Dedifferentiated amniotic fluid mesenchymal stem cell (primary cell): ENCODE measurements around the gene NMD3.

Experiments
- DNase-seq: peaks from one replicate; pipeline ENCODE4 v3.0.0-alpha.2; 2016; ENCODE audit errors: extremely low spot score

The NMD3 gene

DNA sequence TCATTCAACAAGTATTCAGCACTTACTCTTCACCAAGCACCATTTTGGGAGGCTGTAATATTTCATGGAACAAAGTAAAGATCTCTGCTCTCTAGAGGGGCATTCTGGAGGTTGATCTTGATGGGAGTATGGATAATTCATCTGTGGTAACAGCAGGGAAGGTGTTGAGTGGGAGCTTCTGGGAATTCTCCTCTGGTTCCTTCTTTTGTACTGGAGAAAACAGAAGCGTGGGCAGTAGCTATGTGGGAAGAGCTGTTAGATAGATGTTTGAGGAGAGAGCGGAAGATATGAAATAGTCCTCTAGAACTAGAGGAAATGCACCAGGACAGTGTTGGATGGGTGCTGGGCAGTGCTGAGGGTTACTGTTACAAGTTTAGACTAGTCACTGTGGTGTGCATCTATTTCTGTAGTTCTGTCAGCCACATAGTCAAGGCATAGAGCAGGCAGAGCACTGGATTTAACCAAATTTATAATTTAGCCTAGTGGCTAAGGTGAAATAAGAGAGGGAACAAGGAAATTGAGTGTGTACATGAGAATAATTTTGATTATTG, 9.6 kb downstream of the NMD3 start:
- no peak for DNase-seq

- DNase-seq, result no peak
Measured at GRCh38 chr3:161231861-161232260, 10.8 kb downstream of the NMD3 start.

DNA sequence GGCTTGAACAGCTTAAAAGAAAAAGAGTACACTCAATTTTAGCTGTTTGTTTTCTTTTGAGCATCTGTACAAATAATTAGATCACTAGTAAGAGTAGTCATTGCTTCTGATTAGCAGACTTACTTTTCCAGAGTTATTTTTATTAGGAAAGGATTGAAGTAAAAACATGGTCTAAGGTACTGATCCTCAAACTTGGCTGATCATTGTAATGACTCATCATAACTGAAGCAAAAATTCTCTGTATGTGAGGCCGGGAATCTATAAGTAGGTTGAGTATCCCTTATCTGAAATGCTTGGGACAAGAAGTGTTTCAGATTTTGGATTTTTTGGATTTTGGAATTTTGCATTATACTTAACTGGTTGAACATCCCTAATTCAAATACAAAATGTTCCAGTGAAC, 12.4 kb downstream of the NMD3 start:
- no peak for DNase-seq

GRCh38 chr3:161236240-161236639, 15.1 kb downstream of the NMD3 start:
- DNase-seq, result no peak

GRCh38 chr3:161239700-161240099, 18.6 kb downstream of the NMD3 start:
- DNase-seq, result no peak

DNA sequence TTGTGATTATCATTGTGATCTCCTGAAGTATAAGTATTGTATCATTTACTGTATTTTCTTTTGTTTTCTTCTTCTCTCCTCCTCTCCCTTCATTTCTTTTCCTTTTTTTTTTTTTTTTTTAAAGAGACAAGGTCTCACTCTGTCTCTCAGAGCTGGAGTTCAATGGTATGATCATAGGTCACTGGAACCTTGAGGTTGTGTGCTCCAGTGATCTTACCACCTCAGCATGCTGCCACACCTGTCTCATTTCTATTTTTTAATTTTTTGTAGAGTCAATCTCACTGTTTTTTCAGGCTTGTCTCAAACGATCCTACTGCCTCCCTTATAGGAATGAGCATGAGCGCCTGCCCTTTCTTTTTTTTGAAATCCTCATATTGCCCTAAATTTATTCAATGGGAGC, 23.4 kb downstream of the NMD3 start:
- DNase-seq, result no peak

- DNase-seq, result no peak
Measured at GRCh38 chr3:161247049-161247448, 25.9 kb downstream of the NMD3 start.

DNA sequence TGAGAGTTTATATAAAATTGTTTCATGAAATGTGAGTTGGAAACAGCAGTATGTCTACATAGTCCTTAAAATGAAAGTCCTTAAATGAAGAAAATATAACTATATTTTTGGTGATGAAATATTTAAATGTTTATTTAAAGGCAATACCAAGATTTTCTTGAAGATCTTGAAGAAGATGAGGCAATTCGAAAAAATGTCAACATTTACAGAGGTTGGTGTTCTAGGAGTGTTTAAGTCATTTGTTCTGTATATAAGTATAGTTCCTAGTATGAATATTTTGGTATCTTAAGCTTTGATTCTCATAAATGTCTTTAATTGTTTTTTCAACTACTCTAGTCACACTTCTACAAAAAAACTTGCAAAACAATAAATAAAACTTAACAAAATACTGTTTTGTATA, 29.0 kb downstream of the NMD3 start:
- no peak for DNase-seq

DNA sequence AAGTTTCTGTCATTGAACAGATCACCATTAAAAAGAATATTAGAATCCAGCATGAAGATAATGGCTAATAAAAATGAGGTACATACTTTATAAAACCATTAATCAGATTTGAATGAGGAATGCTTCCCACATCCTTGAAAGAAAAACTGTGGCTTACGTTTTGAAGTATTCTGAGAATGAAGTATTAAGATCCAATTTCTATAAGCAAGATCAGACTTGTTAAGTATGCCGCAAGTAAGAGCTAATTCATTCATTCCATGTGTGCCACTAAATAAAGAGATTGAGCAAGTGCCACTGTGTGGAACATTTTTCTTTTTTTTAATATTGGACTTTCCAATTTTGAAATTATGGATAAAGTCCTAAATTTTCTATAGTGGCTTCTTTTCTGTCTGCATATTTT, 30.6 kb downstream of the NMD3 start:
- no peak for DNase-seq

GRCh38 chr3:161252143-161252542, 31.0 kb downstream of the NMD3 start:
- no peak for DNase-seq

- no peak for DNase-seq
Measured at GRCh38 chr3:161253711-161254110, 32.6 kb downstream of the NMD3 start.

DNA sequence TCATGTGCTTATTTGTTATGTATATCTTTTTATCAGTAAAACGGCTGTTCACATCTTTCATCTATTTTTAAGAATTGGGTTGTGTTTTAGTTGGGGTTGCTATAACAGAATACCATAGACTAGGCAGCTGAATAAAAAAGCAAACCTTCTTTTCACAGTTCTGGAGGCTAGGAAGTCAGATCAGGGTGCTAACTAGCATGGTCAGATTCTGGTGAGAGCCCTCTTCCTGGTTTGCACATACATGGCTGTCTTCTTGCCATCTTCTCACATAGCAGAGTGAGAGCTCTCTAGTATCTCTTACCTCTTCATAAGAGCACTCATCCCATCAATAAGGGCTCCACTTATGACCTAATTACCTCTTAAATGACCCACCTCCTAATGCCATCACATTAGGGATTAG, 33.8 kb downstream of the NMD3 start:
- no peak for DNase-seq

DNA sequence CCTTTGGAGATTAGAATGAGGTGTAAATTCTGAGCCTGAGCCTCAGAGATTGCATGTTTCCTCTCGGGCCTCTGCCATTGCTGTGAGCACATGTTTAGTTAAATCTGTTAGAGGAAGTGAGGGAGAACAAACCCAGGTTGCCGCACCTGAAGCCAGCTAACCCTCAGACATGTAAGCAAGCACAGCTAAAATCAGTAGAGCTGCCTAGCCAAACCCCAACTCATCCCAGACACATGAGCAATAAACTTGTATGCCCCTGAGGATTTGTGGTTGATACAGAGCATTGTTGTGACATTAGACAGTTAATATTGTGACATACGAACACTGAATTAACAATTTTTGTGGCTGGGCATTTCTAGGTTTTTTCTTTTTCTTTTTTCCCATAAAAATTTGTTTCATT, 41.9 kb downstream of the NMD3 start:
- DNase-seq, result no peak

DNA sequence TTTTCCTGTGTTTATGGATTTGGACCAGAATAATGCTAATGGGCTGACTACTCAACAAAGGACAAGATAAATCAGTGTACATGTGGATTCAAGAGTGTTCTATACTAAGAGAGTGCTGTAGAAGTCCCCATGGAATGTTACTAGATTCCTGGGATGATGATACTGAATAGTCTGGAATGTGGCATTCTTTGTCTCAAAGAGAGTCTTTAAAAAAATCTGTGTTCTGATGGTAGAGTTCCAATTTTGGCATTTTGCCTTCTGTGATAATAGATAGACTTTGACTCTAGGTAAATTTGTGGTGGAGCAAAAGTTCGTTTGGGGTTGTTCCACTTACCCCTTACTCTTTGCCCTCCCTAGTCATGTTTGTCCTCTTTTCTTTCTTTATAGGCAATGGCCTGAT, 43.7 kb downstream of the NMD3 start:
- peak; percentile 24 for DNase-seq

- no peak for DNase-seq
Measured at GRCh38 chr3:161265916-161266571, 44.9 kb downstream of the NMD3 start.

DNA sequence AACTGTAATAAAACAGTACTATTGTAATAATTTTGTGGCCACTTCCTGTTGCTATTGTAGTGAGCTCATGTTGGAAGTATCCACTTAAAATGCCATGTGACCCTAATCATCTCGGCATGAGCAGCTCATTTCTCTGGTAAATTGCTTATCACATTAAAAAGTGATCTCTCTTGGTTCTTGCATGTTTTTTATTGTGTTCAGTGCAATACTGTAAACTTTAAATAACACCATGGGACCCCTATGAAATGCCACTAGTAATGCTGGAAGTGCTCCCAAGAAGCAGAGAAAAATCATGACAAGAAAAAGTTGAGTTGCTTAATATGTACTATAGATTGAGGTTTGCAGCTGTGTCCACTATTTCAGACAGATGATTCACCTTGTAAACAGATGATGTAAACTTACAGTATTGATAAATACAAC, 45.6 kb downstream of the NMD3 start:
- peak; percentile 21 for DNase-seq

GRCh38 chr3:161267646-161268045, 46.5 kb downstream of the NMD3 start:
- no peak for DNase-seq

DNA sequence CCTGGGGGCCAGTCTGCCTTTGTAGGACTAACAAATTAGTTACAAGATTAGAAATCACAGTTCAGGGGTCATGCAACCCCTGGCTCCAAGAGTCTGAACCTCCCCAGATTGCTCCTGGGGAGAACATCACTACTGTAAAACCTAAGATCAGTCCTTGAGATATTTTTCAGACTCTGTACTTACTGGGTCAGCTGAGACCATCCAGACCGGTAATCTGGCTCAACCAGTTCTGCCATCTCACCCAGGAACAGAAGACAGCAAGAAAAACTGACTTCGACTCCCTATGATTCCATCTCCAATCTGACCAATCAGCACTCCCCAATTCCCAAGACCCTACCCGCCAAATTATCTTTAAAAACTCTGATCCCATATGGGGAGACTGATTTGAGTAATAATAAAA, 47.5 kb downstream of the NMD3 start:
- DNase-seq, result no peak

GRCh38 chr3:161270991-161271390, 49.9 kb downstream of the NMD3 start:
- DNase-seq, result no peak

DNA sequence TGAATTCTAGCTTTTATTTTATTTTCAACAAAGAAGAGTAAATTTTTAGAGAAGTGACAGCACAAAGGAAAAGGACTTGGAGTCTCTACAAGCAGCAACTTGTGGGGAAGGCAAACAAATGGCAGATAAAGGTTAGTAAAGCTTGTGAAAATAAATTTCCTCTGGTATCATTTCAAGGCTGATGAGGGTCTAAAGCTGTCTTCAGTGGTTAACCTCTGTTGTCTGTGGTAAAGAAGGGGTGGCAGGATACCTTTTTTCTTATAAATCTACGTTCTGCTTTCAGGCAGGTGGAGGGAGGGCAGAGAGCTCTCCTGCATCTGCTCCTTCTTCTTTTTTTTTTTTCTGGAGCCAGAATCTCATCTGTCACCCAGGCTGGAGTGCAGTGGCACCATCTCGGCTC, 50.5 kb downstream of the NMD3 start:
- no peak for DNase-seq

DNA sequence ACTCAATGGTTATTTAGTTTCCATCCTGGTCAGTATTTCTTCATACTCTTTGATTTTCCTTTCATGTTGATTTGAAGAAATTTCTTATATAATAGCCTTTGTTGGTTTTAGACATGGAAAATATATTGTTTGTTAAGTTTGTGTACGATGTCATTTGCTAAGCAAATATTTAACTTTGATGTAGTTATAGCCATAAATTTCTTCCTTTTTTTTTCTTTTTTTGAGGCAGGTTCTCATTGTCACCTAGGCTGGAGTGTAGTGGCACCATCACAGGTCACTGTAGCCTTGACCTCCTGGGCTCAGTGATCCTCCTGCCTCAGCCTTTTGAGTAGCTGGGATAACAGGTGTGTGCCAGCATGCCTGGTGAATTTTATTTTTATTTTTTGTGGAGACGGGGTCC, 51.4 kb downstream of the NMD3 start:
- no peak for DNase-seq

DNA sequence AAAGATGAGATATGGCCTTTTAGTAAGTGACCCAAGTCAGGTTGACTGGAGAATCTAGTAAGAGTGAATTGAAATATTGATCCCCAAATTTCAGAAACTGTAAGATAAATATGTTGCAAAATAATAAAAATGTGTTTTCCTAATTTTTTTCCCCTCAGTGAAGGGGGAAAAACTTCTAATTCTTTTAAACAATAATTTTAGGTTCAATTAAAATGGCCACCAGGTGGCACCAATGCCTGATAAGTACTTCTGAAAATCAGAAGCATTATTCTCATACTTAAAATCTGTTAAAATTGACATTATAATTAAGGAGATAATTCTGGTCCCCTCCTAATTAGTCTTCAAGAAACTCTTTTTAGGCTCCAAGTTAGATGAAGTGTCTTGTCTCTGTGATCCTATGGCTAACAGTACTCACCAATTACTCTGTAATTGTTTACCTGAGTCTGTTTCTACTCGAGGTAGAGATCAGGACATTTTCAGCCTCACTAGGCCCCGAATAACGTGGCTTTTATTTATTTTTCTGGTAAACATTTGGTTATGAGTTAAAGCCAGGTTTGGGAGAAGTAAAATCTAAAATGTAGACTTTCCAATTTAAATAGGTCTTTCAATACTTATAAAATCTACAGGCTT, 52.6 kb downstream of the NMD3 start:
- DNase-seq, result peak; percentile 51

DNA sequence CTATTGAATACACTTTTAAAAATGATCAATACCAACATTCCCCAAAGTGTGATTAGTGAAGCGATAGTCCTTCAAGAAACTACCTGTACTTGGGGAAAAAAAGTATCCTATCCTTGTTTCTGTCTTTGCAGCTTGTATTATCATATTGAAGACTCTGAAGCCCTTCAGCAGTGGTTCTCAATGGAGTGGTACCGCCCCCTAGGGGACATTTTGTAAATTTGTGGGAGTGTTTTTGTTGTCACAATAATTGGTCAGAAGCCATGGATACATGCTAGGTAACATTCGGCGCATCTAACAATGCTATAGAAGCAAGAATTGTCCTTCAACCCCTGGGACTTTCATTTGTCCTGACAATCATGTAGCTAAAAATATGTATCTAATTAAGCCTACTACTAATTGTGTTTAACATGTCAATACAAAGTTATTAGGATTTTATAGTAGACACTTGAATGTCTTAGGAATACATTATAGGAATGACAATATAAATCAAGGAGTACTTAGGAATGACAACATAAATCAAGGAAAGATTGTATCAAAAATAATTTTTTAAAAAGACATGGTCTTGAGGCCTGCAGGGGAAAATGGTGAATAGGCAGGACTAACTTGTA, 53.7 kb downstream of the NMD3 start:
- peak; percentile 30 for DNase-seq
